HG03135 (cell line): ENCODE data around the gene CSRP2.

ENCODE experiments used
- ATAC-seq: cut with Tn5 transposase; IDR thresholded peaks from one replicate; pipeline ENCODE4 v1.9.1; 2021; ENCODE audit warnings: mild to moderate bottlenecking, moderate library complexity; ENCODE audit not compliant: unreplicated experiment

CSRP2 gene

GRCh38 chr12:76863837-76864236, 15.0 kb downstream of the CSRP2 start:
- ATAC-seq = no peak

- ATAC-seq = no peak
Measured at GRCh38 chr12:76863005-76863670, 15.7 kb downstream of the CSRP2 start.

GRCh38 chr12:76860256-76860655, 18.6 kb downstream of the CSRP2 start:
- ATAC-seq = no peak

- ATAC-seq = no peak
Measured at GRCh38 chr12:76859611-76860010, 19.2 kb downstream of the CSRP2 start.

GRCh38 chr12:76856018-76856644, 22.7 kb downstream of the CSRP2 start:
- no peak for ATAC-seq

GRCh38 chr12:76855271-76855670, 23.5 kb downstream of the CSRP2 start:
- no peak for ATAC-seq

GRCh38 chr12:76852106-76852505, 26.7 kb downstream of the CSRP2 start:
- no peak for ATAC-seq

GRCh38 chr12:76848132-76848531, 30.7 kb downstream of the CSRP2 start:
- no peak for ATAC-seq

- no peak for ATAC-seq
Measured at GRCh38 chr12:76847260-76847659, 31.6 kb downstream of the CSRP2 start.

- no peak for ATAC-seq
Measured at GRCh38 chr12:76836633-76837032, 42.2 kb downstream of the CSRP2 start.

GRCh38 chr12:76830436-76830835, 48.4 kb downstream of the CSRP2 start:
- ATAC-seq = no peak

- no peak for ATAC-seq
Measured at GRCh38 chr12:76820888-76821482, 57.8 kb downstream of the CSRP2 start.

- no peak for ATAC-seq
Measured at GRCh38 chr12:76813972-76814371, 64.8 kb downstream of the CSRP2 start.

- no peak for ATAC-seq
Measured at GRCh38 chr12:76813265-76813664, 65.6 kb downstream of the CSRP2 start.

- no peak for ATAC-seq
Measured at GRCh38 chr12:76811976-76812375, 66.8 kb downstream of the CSRP2 start.

GRCh38 chr12:76810671-76811419, 68.0 kb downstream of the CSRP2 start:
- no peak for ATAC-seq
